NB4 (cell line): ENCODE data around the gene ZNF320.
"Not testable (repeated sequence)": the region's sequence is repeated elsewhere in the genome, so short reads cannot be mapped to it uniquely, and the experiment has no call there.

Experiments
- CTCF ChIP-seq: IDR thresholded peaks from one replicate; pipeline ENCODE4 v1.5.1; 2012; ENCODE audit warnings: low read depth, low read length
- MAX ChIP-seq: IDR thresholded peaks from 2 replicates; pipeline ENCODE4 v1.6.1; 2011; ENCODE audit warnings: low read depth, low read length
- MYC ChIP-seq: IDR thresholded peaks from 2 replicates; pipeline ENCODE4 v1.6.1; 2011; ENCODE audit warnings: low read depth, low read length
- POLR2A ChIP-seq: IDR thresholded peaks from 2 replicates; pipeline ENCODE4 v1.6.1; 2011; ENCODE audit warnings: mild to moderate bottlenecking; ENCODE audit not compliant: insufficient read length; ENCODE audit errors: extremely low read depth

DNA sequence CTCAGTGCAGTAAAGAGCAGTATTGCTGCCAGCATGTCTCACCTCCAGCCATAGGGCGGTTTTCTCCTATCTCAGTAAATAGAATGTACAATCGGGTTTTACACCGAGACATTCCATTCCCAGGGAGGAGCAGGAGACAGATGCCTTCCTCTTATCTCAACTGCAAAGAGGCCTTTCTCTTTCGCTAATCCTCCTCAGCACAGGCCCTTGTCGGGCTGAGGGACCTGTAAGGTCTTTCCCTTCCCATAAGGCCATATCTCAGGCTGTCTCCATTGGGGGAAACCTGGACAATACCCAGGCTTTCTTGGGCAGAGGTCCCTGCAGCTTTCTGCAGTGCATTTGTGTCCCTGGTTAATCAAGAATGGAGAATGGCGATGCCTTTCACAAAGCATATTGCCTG is 24.4 kb downstream of the ZNF320 start:
- TF ChIP-seq CTCF, POLR2A, MAX, MYC: not testable (repeated sequence)
